Measurements from ENCODE around the gene DCHS1.

GRCh38 chr11:6599449-6599848, 56.2 kb downstream of the DCHS1 start:
- TF ChIP-seq CTCF (IDR thresholded peaks at IDR 0.05) (no peak), POLR2A (IDR thresholded peaks at IDR 0.05) (no peak), EP300 (IDR thresholded peaks at IDR 0.05) (no peak)

All from ovary (tissue), 3 donors.